NT2/D1 (cell line): Measurements from ENCODE around the gene DDX10.

Experiments
- SUZ12 ChIP-seq: IDR thresholded peaks from 2 replicates; pipeline ENCODE4 v1.6.1; 2011; ENCODE audit not compliant: insufficient read length, insufficient read depth; ENCODE audit errors: extremely low read depth
- YY1 ChIP-seq: IDR thresholded peaks from 2 replicates; pipeline ENCODE4 v1.6.1; 2011; ENCODE audit not compliant: insufficient read length, insufficient read depth
- ZNF274 ChIP-seq: IDR thresholded peaks from 2 replicates; pipeline ENCODE4 v1.6.1; 2011; ENCODE audit warnings: mild to moderate bottlenecking, low read depth, low read length

GRCh38 chr11:108694846-108695245 is 30.0 kb downstream of the DDX10 start:
- no peak for TF ChIP-seq ZNF274
- TF ChIP-seq YY1: no peak
- TF ChIP-seq SUZ12: no peak
